ENCODE results near the gene NUTM2A.
"Not testable (repeated sequence)": the region's sequence is repeated elsewhere in the genome, so short reads cannot be mapped to it uniquely, and the experiment has no call there.

NUTM2A gene

GRCh38 chr10:87225148-87225547 is at the start of gene NUTM2A:
NUTM2A (plus strand) TSS chr10:87225448; CDS start chr10:87225831, 383 bp downstream.
- FAIRE-seq, result not testable (repeated sequence)

- not testable (repeated sequence) for FAIRE-seq
Observed at GRCh38 chr10:87177587-87177986, 47.7 kb upstream of the NUTM2A start.

GRCh38 chr10:87184421-87184820 is 40.8 kb upstream of the NUTM2A start:
- FAIRE-seq, result not testable (repeated sequence)

- not testable (repeated sequence) for FAIRE-seq
Observed at GRCh38 chr10:87186016-87186415, 39.2 kb upstream of the NUTM2A start.

- FAIRE-seq, result not testable (repeated sequence)
Observed at GRCh38 chr10:87187573-87187972, 37.7 kb upstream of the NUTM2A start.

- not testable (repeated sequence) for FAIRE-seq
Observed at GRCh38 chr10:87191841-87192240, 33.4 kb upstream of the NUTM2A start.

- FAIRE-seq, result not testable (repeated sequence)
Observed at GRCh38 chr10:87200924-87201323, 24.3 kb upstream of the NUTM2A start.

- not testable (repeated sequence) for FAIRE-seq
Observed at GRCh38 chr10:87204801-87205200, 20.4 kb upstream of the NUTM2A start.

- FAIRE-seq, result not testable (repeated sequence)
Observed at GRCh38 chr10:87206922-87207321, 18.3 kb upstream of the NUTM2A start.

GRCh38 chr10:87210309-87210708 is 14.9 kb upstream of the NUTM2A start:
- FAIRE-seq, result peak; percentile 38

GRCh38 chr10:87211848-87212247 is 13.4 kb upstream of the NUTM2A start:
- FAIRE-seq, result not testable (repeated sequence)

- not testable (repeated sequence) for FAIRE-seq
Observed at GRCh38 chr10:87213150-87213765, 12.0 kb upstream of the NUTM2A start.

GRCh38 chr10:87213806-87214205 is 11.4 kb upstream of the NUTM2A start:
- FAIRE-seq, result not testable (repeated sequence)

GRCh38 chr10:87216120-87216519 is 9.1 kb upstream of the NUTM2A start:
- not testable (repeated sequence) for FAIRE-seq

- not testable (repeated sequence) for FAIRE-seq
Observed at GRCh38 chr10:87219370-87219769, 5.9 kb upstream of the NUTM2A start.

- FAIRE-seq, result not testable (repeated sequence)
Observed at GRCh38 chr10:87222789-87223188, 2.5 kb upstream of the NUTM2A start.

GRCh38 chr10:87228247-87228646 is 3.0 kb downstream of the NUTM2A start:
- FAIRE-seq, result not testable (repeated sequence)

- not testable (repeated sequence) for FAIRE-seq
Observed at GRCh38 chr10:87229211-87229610, 4.0 kb downstream of the NUTM2A start.

- not testable (repeated sequence) for FAIRE-seq
Observed at GRCh38 chr10:87234854-87235253, 9.6 kb downstream of the NUTM2A start.

GRCh38 chr10:87237244-87237643 is 12.0 kb downstream of the NUTM2A start:
- FAIRE-seq, result not testable (repeated sequence)

- not testable (repeated sequence) for FAIRE-seq
Observed at GRCh38 chr10:87239346-87239808, 14.1 kb downstream of the NUTM2A start.

GRCh38 chr10:87242192-87242591 is 16.9 kb downstream of the NUTM2A start:
- FAIRE-seq, result not testable (repeated sequence)

- not testable (repeated sequence) for FAIRE-seq
Observed at GRCh38 chr10:87247335-87247734, 22.1 kb downstream of the NUTM2A start.

- FAIRE-seq, result not testable (repeated sequence)
Observed at GRCh38 chr10:87248818-87249353, 23.6 kb downstream of the NUTM2A start.

Data from islet of Langerhans (tissue), 1 donor.